Measurements from ENCODE around the gene RPL11. TPM values are rescaled to one million over a fixed set of nuclear protein-coding genes. Genes with fewer than 3 reads are reported as not detected.
A peak's percentile ranks its signal among the peaks of the same experiment; 100 is the strongest.

Gene RPL11
- total and polyA plus RNA-seq, 2 of the 4 experiments (the other 2 are of a cell fraction) = 452 to 1,692 TPM

- dilution Hi-C loops (cut with HindIII; ENCODE audit: low sequenced_read_pairs, unreplicated experiment) (no loop called here), in situ Hi-C loops (cut with MboI; ENCODE audit: low sequenced_read_pairs) (no loop called here), intact Hi-C loops (cut with micrococcal nuclease) (loop anchor here (5.0 kb wide), 1 partner anchor 50 kb away; the partner anchor contains the start of gene RPL11)
- CTCF ChIA-PET = interaction anchor here (0.6 to 1.0 kb wide), 2 partner anchors 9 to 11 kb away, joined by 3 read pairs; no protein-coding TSS in a partner anchor
- H3K14ac ChIP-seq (replicated peaks; ENCODE audit: low read depth, low read length) = peak overlapping the region; percentile 94; the same call in 1 of the 2 replicates
- peak overlapping the region; percentile 77 for H3K4me2 ChIP-seq (ENCODE audit: low read depth, low read length)
- POLR2A ChIA-PET (ENCODE audit: unreplicated experiment) = no interaction called here
- H2BK120ac ChIP-seq (ENCODE audit: low read depth, low read length) = peak overlapping the region; percentile 52; the same call in 1 of the 2 replicates
- H3K23ac ChIP-seq (ENCODE audit: low read depth, low read length) = peak overlapping the region; percentile 91
- H3K9ac ChIP-seq (ENCODE audit: low read depth, low read length) = peak overlapping the region; percentile 88
- H2BK5ac ChIP-seq (ENCODE audit: low read depth, low read length, poor library complexity, severe bottlenecking) = peak overlapping the region; percentile 55
- H3K4me3 ChIP-seq (ENCODE audit: insufficient read depth, low read depth, low read length) = peak overlapping the region; percentile 88
- H3K4me1 ChIP-seq (ENCODE audit: control insufficient read depth, insufficient read depth, low read length) = peaks cover 2% of the 10 kb centered on the region
- peaks cover 16 to 65% of the 10 kb centered on the region in 2 experiments for H3K79me1 ChIP-seq (ENCODE audit: low read depth in 1 of 2, low read length in 2 of 2)
- H2AK5ac ChIP-seq (ENCODE audit: low read depth, low read length) = peak overlapping the region; percentile 59; the same call in 1 of the 2 replicates
- DNase-seq = no peak
- peak overlapping the region; percentile 85 for H3K4ac ChIP-seq (ENCODE audit: low read depth, low read length)
- no peak overlapping the region for H3K18ac ChIP-seq (ENCODE audit: low read depth, low read length)
- BruUV-seq (replicated peaks) = no TSS peak
- H2AK9ac ChIP-seq (replicated peaks; ENCODE audit: low read depth, low read length, poor library complexity) = peak overlapping the region; percentile 98
- no peak overlapping the region for H2BK15ac ChIP-seq (ENCODE audit: low read depth, low read length)
- no peaks in the 10 kb centered on the region for H3K9me3 ChIP-seq (ENCODE audit: control insufficient read depth, insufficient read depth, low read length)
- 29% methylated on average over 6 of the region's 28 CpGs; no CpG with 5 or more reads in 1 of the 2 experiments for WGBS, 2 experiments (ENCODE audit: extremely low coverage in 2 of 2, insufficient read length in 1 of 2)
- H2AFZ ChIP-seq (replicated peaks; ENCODE audit: low read length, poor library complexity) = peak overlapping the region; percentile 98
- H4K20me1 ChIP-seq (ENCODE audit: insufficient read depth, low read length) = peaks cover 37% of the 10 kb centered on the region
- no peaks in the 10 kb centered on the region for H3K27me3 ChIP-seq (ENCODE audit: control insufficient read depth, insufficient read depth, low read length)
- peak; percentile 40 for ATAC-seq (ENCODE audit: low read depth)
- no peak overlapping the region for H2BK20ac ChIP-seq (ENCODE audit: low read depth, low read length)
- peaks cover 2% of the 10 kb centered on the region; the same call in 1 of the 2 replicates for H3K36me3 ChIP-seq (ENCODE audit: control insufficient read depth, insufficient read depth, low read length)
- H3K9me1 ChIP-seq (ENCODE audit: insufficient read depth, low read length) = peaks cover 3% of the 10 kb centered on the region; the same call in 1 of the 2 replicates
- peak overlapping the region; percentile 57; the same call in 1 of the 2 replicates for H3K56ac ChIP-seq (ENCODE audit: extremely low read depth, insufficient read depth, low read length)
- H4K8ac ChIP-seq (ENCODE audit: low read depth in 2 of 2, low read length in 2 of 2) = peak overlapping the region; percentile 94 to 96
- H3K27ac ChIP-seq (ENCODE audit: insufficient read depth, low read length) = peak overlapping the region; percentile 75
- peak overlapping the region; percentile 81 for H4K91ac ChIP-seq (ENCODE audit: insufficient read depth, low read depth, low read length)
- H4K5ac ChIP-seq (ENCODE audit: low read depth, low read length) = peak overlapping the region; percentile 43
- no peak for TF ChIP-seq NFE2L2 (IDR thresholded peaks at IDR 0.05; ENCODE audit: low read depth, low read length)
- 0 out of 2 replicates have a peak, but pooled peaks have one; percentile 21 for TF ChIP-seq CEBPB (IDR thresholded peaks at IDR 0.05; ENCODE audit: low read depth, low read length)
- TF ChIP-seq BHLHE40 (IDR thresholded peaks at IDR 0.05; ENCODE audit: low read depth, low read length) = peak; percentile 8; the same call in 1 of the 2 replicates
- no peak for TF ChIP-seq FOS (IDR thresholded peaks at IDR 0.05; ENCODE audit: low read depth, low read length)
- TF ChIP-seq MAFK (IDR thresholded peaks at IDR 0.05; ENCODE audit: low read depth, low read length) = no peak
- no peak for TF ChIP-seq RAD21 (IDR thresholded peaks at IDR 0.05; ENCODE audit: low read length)
- no peak for TF ChIP-seq SMC3 (IDR thresholded peaks at IDR 0.05; ENCODE audit: low read depth, low read length)
- no peak for TF ChIP-seq RFX5 (IDR thresholded peaks at IDR 0.05; ENCODE audit: low read depth, low read length)
- no peak for TF ChIP-seq RCOR1 (IDR thresholded peaks at IDR 0.05; ENCODE audit: insufficient replicate concordance, low read length)
- TF ChIP-seq ELK1 (IDR thresholded peaks at IDR 0.05; ENCODE audit: borderline replicate concordance, low read depth, low read length) = no peak
- TF ChIP-seq USF2 (IDR thresholded peaks at IDR 0.05; ENCODE audit: low read depth, low read length) = no peak
- no peak for TF ChIP-seq MAZ (IDR thresholded peaks at IDR 0.05; ENCODE audit: borderline replicate concordance, low read depth, low read length)
- no peak; the same call in 1 of the 2 replicates for TF ChIP-seq CTCF (conservative IDR thresholded peaks at IDR 0.05; ENCODE audit: low read depth, low read length)
- TF ChIP-seq MXI1 (IDR thresholded peaks at IDR 0.05; ENCODE audit: borderline replicate concordance, low read depth, low read length) = no peak
Observed at GRCh38 chr1:23742670-23743286, 51.2 kb downstream of the RPL11 start.
